HCT116 (cell line): Measurements from ENCODE around the gene VPS4B. TPM values are rescaled to one million over a fixed set of nuclear protein-coding genes. Genes with fewer than 3 reads are reported as not detected.

Experiments used
- ATAC-seq: fragments of 200-7000 bp; cut with Tn5 transposase; 2 replicates; pipeline ENCODE4 v1.9.1; 2020; ENCODE audit warnings: mild to moderate bottlenecking, moderate library complexity
- BruUV-seq: library from RNA; stranded (reverse); fragments of 400-500 nt; replicated peaks from 2 replicates; lab custom pipeline; 2021; lab: Mats Ljungman, UMichigan
- CTCF ChIA-PET: fragments of 300-600 bp; sonication (Branson Sonifier 250); formaldehyde crosslinking; loops from one replicate; lab custom pipeline; 2021; ENCODE audit warnings: antibody characterized with exemption; lab: Charles Lee
- POLR2A ChIA-PET: fragments of 300-600, 350-600 bp; sonication (Branson Sonifier 250); formaldehyde crosslinking; loops from one replicate; lab custom pipeline; 2021; ENCODE audit warnings: antibody characterized with exemption; lab: Charles Lee
- RAD21 ChIA-PET, 2 experiments: fragments of 300-600 bp; sonication (Branson Sonifier 250); formaldehyde crosslinking; loops; one replicate each; lab custom pipeline; 2023; ENCODE audit warnings: low total read pairs in 2 of 2; ENCODE audit not compliant: uncharacterized antibody in 2 of 2, unreplicated experiment in 2 of 2, low non-redundant PET in 1 of 2; lab: Charles Lee
- DNase-seq: peaks from one replicate; pipeline ENCODE4 v3.0.0-alpha.2; 2010; ENCODE audit warnings: low read depth, low spot score
- H2AFZ ChIP-seq: fragments of 200-600 bp; shearing (Covaris generic), sonication (generic); 2 replicates; pipeline ENCODE4 v1.6.1; 2017; ENCODE audit warnings: low read depth, mixed run types, mixed read lengths, antibody characterized with exemption, low read length; ENCODE audit not compliant: poor library complexity, severe bottlenecking
- H3K27ac ChIP-seq: 2 replicates; pipeline ENCODE4 v1.5.1; 2012; ENCODE audit warnings: low read depth, low read length
- H3K27me3 ChIP-seq: fragments of 200-600 bp; sonication (generic); 2 replicates; pipeline ENCODE4 v1.6.1; 2016; ENCODE audit warnings: mixed run types, low read length, mixed read lengths; ENCODE audit not compliant: insufficient read depth
- H3K36me3 ChIP-seq, 2 experiments: fragments of 200-500 bp in 1 of 2; fragments of 200-600 bp in 1 of 2; sonication (Bioruptor generic) in 1 of 2; sonication (generic) in 1 of 2; 2 replicates each; pipeline versions ENCODE4 v1.5.1 to v1.6.1; 2014 to 2016; ENCODE audit warnings: low read length in 2 of 2, inconsistent platforms in 1 of 2, mixed read lengths in 1 of 2, mixed run types in 1 of 2; ENCODE audit not compliant: insufficient read depth in 2 of 2, control insufficient read depth in 1 of 2
- H3K4me1 ChIP-seq, 2 experiments: fragments of 200-600 bp in 1 of 2; sonication (generic) in 1 of 2; 2 replicates each; pipeline versions ENCODE4 v1.5.1 to v1.6.1; 2012 to 2017; ENCODE audit warnings: low read length in 2 of 2, inconsistent platforms in 1 of 2, mild to moderate bottlenecking in 1 of 2, mixed read lengths in 1 of 2, mixed run types in 1 of 2, moderate library complexity in 1 of 2; ENCODE audit not compliant: insufficient read depth in 2 of 2, control insufficient read depth in 1 of 2
- H3K4me2 ChIP-seq: fragments of 200-600 bp; sonication (generic); 2 replicates; pipeline ENCODE4 v1.6.1; 2017; ENCODE audit warnings: mixed run types, low read length, mixed read lengths
- H3K4me3 ChIP-seq, 2 experiments: fragments of 200-600 bp in 1 of 2; sonication (generic) in 1 of 2; replicated peaks in 1 of 2; 2 replicates each; pipeline ENCODE4 v1.5.1; 2011 to 2016; ENCODE audit warnings: low read length in 2 of 2, control low read depth in 1 of 2, low read depth in 1 of 2, mild to moderate bottlenecking in 1 of 2, mixed read lengths in 1 of 2, mixed run types in 1 of 2
- H3K79me2 ChIP-seq: fragments of 200-600 bp; sonication (generic); 2 replicates; pipeline ENCODE4 v1.6.1; 2017; ENCODE audit warnings: mild to moderate bottlenecking, mixed run types, low read length, moderate library complexity, mixed read lengths; ENCODE audit not compliant: insufficient read depth
- H3K9ac ChIP-seq: fragments of 200-600 bp; sonication (generic); 2 replicates; pipeline ENCODE4 v1.6.1; 2016; ENCODE audit warnings: low read length, mixed read lengths
- H3K9me2 ChIP-seq: fragments of 200-600 bp; sonication (generic), shearing (Covaris generic); 2 replicates; pipeline ENCODE4 v1.6.1; 2017; ENCODE audit warnings: mixed run types, mild to moderate bottlenecking, moderate library complexity; ENCODE audit not compliant: insufficient read depth
- H3K9me3 ChIP-seq, 2 experiments: fragments of 200-500 bp in 1 of 2; fragments of 200-600 bp in 1 of 2; sonication (Bioruptor generic) in 1 of 2; sonication (generic) in 1 of 2; 2 replicates each; pipeline ENCODE4 v1.6.1; 2014 to 2017; ENCODE audit warnings: low read length in 2 of 2, mixed read lengths in 2 of 2, inconsistent platforms in 1 of 2, low read depth in 1 of 2, mild to moderate bottlenecking in 1 of 2, mixed run types in 1 of 2, moderate library complexity in 1 of 2; ENCODE audit not compliant: control insufficient read depth in 1 of 2, insufficient read depth in 1 of 2
- H4K20me1 ChIP-seq: fragments of 200-600 bp; sonication (generic), shearing (Covaris generic); 2 replicates; pipeline ENCODE4 v1.6.1; 2017; ENCODE audit warnings: mixed run types, mild to moderate bottlenecking, moderate library complexity; ENCODE audit not compliant: insufficient read depth
- ATF3 ChIP-seq: IDR thresholded peaks from 2 replicates; pipeline ENCODE4 v1.6.1; 2012
- CBX3 ChIP-seq: IDR thresholded peaks from 2 replicates; pipeline ENCODE4 v1.6.1; 2012; ENCODE audit warnings: low read depth
- CEBPB ChIP-seq: IDR thresholded peaks from 2 replicates; pipeline ENCODE4 v1.6.1; 2012; ENCODE audit warnings: low read depth
- CTCF ChIP-seq, 3 experiments: fragments of 200-600 bp in 1 of 3; sonication (generic) in 1 of 3; IDR thresholded peaks in 2 of 3; conservative IDR thresholded peaks in 1 of 3; 2 replicates each; pipeline ENCODE4 v1.5.1; 2012 to 2017; ENCODE audit warnings: low read depth in 2 of 3, low read length in 2 of 3, antibody characterized with exemption in 1 of 3, borderline replicate concordance in 1 of 3, control low read depth in 1 of 3, mild to moderate bottlenecking in 1 of 3, mixed read lengths in 1 of 3, mixed run types in 1 of 3, moderate library complexity in 1 of 3; ENCODE audit not compliant: insufficient read depth in 1 of 3
- EGR1 ChIP-seq: IDR thresholded peaks from 2 replicates; pipeline ENCODE4 v1.6.1; 2012; ENCODE audit warnings: low read depth
- ELF1 ChIP-seq: IDR thresholded peaks from 2 replicates; pipeline ENCODE4 v1.6.1; 2012; ENCODE audit warnings: low read depth, borderline replicate concordance
- EZH2 ChIP-seq: fragments of 200-600 bp; sonication (generic); IDR thresholded peaks from 2 replicates; pipeline ENCODE4 v1.6.1; 2017; ENCODE audit warnings: antibody characterized with exemption, mixed run types
- EZH2phosphoT487 ChIP-seq: fragments of 200-600 bp; IDR thresholded peaks from 2 replicates; pipeline ENCODE4 v1.6.1; 2018; ENCODE audit warnings: antibody characterized with exemption, borderline replicate concordance
- MAX ChIP-seq: IDR thresholded peaks from 2 replicates; pipeline ENCODE4 v1.6.1; 2012
- POLR2A ChIP-seq: IDR thresholded peaks from 2 replicates; pipeline ENCODE4 v1.7.0; 2011; ENCODE audit warnings: borderline replicate concordance; ENCODE audit not compliant: insufficient read depth, insufficient read length; ENCODE audit errors: extremely low read depth
- POLR2AphosphoS5 ChIP-seq: IDR thresholded peaks from 2 replicates; pipeline ENCODE4 v1.6.1; 2011; ENCODE audit warnings: mild to moderate bottlenecking, low read depth, low read length, moderate library complexity
- RAD21 ChIP-seq: IDR thresholded peaks from 2 replicates; pipeline ENCODE4 v1.6.1; 2012; ENCODE audit warnings: low read depth, mild to moderate bottlenecking
- REST ChIP-seq: IDR thresholded peaks from 2 replicates; pipeline ENCODE4 v1.6.1; 2012; ENCODE audit warnings: low read depth
- SIN3A ChIP-seq: IDR thresholded peaks from 2 replicates; pipeline ENCODE4 v1.6.1; 2012; ENCODE audit warnings: low read depth
- SRF ChIP-seq: IDR thresholded peaks from 2 replicates; pipeline ENCODE4 v1.6.1; 2012; ENCODE audit warnings: low read depth
- YY1 ChIP-seq: IDR thresholded peaks from 2 replicates; pipeline ENCODE4 v1.6.1; 2011; ENCODE audit warnings: low read length, low read depth, moderate library complexity, mild to moderate bottlenecking; ENCODE audit not compliant: insufficient replicate concordance; ENCODE audit errors: extremely low read depth
- ZBTB33 ChIP-seq: IDR thresholded peaks from 2 replicates; pipeline ENCODE4 v1.6.1; 2011; ENCODE audit warnings: mild to moderate bottlenecking, low read length, moderate library complexity; ENCODE audit not compliant: insufficient replicate concordance; ENCODE audit errors: extremely low read depth
- intact Hi-C: fragments of 100-400 bp; cut with micrococcal nuclease; formaldehyde crosslinking; loops from 2 replicates; pipeline ENCODE4 v1.10.0; 2022
- total RNA-seq: library from RNA; stranded (reverse); gene quantifications from one replicate; pipeline ENCODE4 v1.2.1, GENCODE V29; 2021; ENCODE audit not compliant: unreplicated experiment

VPS4B gene
- total RNA-seq, 1 experiment from 2014 or later, result 68.3 TPM

- intact Hi-C loops, result no loop called here
- ChIA-PET POLR2A (no interaction called here), CTCF (no interaction called here), RAD21 (no interaction called here)
- BruUV-seq, result no TSS peak
- Histone ChIP-seq H2AFZ (no peak overlapping the region), H3K9me3 (no peaks in the 10 kb centered on the region), H3K27me3 (no peaks in the 10 kb centered on the region), H3K9me2 (no peaks in the 10 kb centered on the region), H3K36me3 (no peaks in the 10 kb centered on the region), H3K27ac (no peak overlapping the region), H3K4me3 (no peak overlapping the region), H3K79me2 (no peaks in the 10 kb centered on the region)
- peak; percentile 47; the same call in 1 of the 2 replicates for ATAC-seq
- TF ChIP-seq ELF1 (no peak), CEBPB (no peak), ATF3 (no peak), MAX (no peak), REST (no peak), YY1 (no peak), EGR1 (no peak), POLR2AphosphoS5 (no peak), RAD21 (no peak), POLR2A (no peak), CTCF (IDR thresholded peaks at IDR 0.05 in 2 of 3, conservative IDR thresholded peaks at IDR 0.05 in 1 of 3; ENCODE audit: borderline replicate concordance in 1 of 3, insufficient read depth in 1 of 3, low read depth in 2 of 3, low read length in 2 of 3) (no peak), CBX3 (no peak), EZH2phosphoT487 (no peak), SRF (no peak), ZBTB33 (no peak), SIN3A (no peak), EZH2 (no peak)
- TF ChIP-seq, all 23 proteins: peak for 0
- no peak overlapping the region for H3K4me2 ChIP-seq
- no peak for DNase-seq
- no peaks in the 10 kb centered on the region for H4K20me1 ChIP-seq
- H3K4me1 ChIP-seq, result no peaks in the 10 kb centered on the region
- H3K9ac ChIP-seq, result no peak overlapping the region
Measured at GRCh38 chr18:63446266-63446665, 24.0 kb upstream of the VPS4B start.
